ENCODE data around the gene ANKFY1.
A peak's percentile ranks its signal among the peaks of the same experiment; 100 is the strongest.
"Not testable (repeated sequence)": the region's sequence is repeated elsewhere in the genome, so short reads cannot be mapped to it uniquely, and the experiment has no call there.

ANKFY1 gene

DNA sequence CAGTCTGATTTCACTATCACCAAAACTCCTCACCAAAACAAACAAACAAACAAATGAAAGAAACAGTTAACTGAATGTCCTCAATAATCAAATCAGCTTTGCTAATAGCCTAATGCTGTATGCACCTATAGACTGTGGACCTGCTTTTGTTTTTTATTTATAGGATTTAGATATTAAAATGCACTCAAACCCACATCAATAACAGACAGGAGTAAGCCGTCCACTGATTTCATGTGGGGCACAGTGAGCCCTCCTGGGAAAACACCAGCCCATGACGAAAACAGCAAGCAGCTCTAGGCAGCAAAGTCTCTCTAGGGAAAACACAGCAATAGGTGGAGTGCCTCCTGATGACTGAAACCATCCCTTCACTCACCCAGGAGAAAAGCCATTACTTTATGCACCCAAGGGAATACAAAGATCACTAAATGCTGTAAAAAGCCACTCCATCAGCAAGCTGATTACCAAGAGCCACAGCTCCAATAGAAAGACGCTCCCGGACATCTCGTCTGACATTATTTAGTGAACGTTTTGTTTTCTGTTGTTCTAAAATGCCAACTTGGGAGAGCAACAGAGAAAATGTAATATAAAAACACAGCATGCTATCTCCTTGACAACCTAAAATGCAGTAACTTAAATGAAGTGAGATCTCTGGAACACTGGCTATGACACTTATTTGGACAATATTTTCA, 47.8 kb downstream of the ANKFY1 start:
- peak; percentile 74 for DNase-seq

GRCh38 chr17:4214157-4214556, 49.6 kb downstream of the ANKFY1 start:
- no peak for DNase-seq

DNA sequence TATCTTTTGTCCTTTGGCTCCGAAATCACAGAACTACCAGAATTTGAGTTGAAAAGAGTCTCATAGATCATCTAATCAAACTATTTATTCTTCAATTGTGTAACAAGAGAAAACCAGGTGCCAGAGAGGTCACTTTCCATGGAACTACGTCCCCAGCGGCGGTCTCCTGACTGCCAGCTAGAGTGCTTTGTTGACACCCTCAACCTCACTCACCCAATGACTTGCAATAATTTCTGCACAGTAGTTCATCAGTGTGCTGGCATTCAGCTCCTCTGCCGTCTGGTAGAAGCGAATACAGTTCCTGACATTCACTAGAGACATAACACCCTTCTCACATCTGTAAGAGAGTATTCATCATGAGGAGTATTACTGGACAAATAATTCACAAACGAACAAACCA, 54.2 kb downstream of the ANKFY1 start:
- no peak for DNase-seq

- DNase-seq: no peak
These were observed 55.5 kb downstream of the ANKFY1 start for GRCh38 chr17:4208238-4208637.

GRCh38 chr17:4206962-4207361, 56.8 kb downstream of the ANKFY1 start:
- no peak for DNase-seq

- DNase-seq: no peak
These were observed 57.9 kb downstream of the ANKFY1 start for GRCh38 chr17:4205917-4206316.

DNA sequence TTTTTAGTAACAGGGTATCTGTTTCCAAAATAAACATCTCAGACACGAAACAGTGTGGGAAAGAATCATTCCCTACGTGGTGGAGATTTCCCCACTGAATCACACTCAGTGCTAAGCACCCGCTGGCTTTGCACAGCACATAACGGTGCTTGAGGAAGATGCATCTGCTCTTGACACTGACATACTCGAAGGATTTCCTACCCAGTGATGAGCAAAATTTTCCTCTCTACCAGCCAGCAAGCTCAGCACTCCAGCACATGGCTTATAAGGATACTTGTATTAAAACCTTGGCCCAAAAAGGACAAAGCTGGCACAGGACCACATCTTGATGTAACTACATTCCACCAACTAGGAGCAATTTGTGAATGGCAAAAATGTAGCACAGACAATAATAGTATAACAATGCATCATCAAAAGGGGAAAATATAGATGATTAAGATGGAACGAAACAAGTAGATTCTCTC, 59.0 kb downstream of the ANKFY1 start:
- no peak for DNase-seq

GRCh38 chr17:4204190-4204589, 59.6 kb downstream of the ANKFY1 start:
- DNase-seq: no peak

DNA sequence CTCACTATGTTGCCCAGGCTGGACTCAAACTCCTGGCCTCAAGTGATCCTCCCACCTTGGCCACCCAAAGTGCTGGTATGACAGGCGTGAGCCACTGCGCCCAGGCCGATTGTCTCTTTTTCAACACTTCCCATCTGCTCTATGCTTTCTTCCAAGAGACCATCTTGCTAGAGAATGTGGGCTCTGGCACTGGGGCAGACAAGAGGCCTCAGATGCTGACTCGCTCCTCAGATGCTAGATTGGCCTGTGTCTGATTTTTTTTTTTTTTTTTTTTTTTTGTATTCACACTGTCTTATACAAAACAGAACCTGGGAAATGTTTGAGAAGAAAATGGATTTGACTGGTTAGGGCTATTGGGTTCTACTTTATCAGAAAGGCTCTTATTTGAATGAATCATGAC, 62.6 kb downstream of the ANKFY1 start:
- no peak for DNase-seq

DNA sequence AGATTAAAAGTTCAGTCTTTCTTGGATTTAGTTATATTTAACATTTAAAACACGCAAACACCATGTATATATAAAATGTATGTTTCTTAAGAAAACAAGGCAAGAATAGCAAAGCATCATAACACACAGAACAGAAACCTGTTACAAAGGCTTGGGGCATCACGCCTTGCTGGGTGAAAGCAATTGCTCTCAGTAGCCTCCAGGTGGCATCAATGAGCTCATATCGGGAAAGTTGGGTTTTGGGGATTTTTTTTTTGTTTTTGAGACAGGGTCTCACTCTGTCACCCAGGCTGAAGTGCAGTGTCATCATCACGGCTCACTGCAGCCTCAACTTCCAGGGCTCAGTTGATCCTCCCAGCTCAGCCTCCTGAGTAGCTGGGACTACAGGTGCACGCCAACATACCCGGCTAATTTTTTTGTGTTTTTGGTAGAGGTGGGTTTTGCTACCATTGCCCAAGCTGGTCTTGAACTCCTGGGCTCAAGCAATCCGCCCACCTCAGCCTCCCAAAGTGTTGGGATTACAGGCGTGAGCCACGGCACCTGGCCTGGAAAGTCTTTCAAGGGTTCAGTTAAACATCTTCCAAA, 63.9 kb downstream of the ANKFY1 start:
- DNase-seq: peak; percentile 32

DNA sequence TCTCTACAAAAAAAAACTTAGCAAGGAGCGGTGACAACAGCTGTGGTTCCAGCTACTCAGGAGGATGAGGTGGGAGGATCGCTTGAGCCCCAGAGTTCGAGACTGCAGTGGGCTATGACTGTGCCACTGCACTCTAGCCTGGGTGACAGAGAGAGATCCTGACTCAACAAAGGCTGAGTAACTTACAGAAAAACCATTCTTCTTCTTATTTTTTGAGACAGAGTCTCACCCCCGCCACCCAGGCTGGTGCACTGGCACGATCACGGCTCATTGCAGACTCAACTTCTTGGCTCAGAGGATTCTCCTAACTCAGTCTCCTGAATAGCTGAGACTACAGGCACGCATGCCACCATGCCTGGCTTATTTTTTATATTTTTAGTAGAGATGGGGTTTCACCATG, 64.8 kb downstream of the ANKFY1 start:
- DNase-seq: no peak

DNA sequence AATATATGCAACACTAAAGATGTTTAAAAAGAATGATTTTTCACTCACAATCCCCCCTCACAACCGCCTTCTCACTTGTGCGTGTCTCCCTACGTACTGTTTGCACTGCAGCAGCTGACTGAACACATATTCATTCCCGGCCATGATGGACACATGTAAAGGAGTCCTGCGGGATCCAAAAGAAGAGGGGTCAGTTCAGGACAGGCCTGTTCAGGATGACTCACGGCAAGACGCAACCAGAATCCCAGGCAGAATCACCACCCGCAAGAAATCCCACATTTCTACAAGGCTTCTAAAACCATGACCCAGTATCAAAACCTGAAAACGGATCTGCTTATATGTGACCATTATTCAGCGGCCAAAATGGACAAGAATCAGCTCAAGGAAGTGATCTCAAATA, 68.5 kb downstream of the ANKFY1 start:
- DNase-seq: no peak

DNA sequence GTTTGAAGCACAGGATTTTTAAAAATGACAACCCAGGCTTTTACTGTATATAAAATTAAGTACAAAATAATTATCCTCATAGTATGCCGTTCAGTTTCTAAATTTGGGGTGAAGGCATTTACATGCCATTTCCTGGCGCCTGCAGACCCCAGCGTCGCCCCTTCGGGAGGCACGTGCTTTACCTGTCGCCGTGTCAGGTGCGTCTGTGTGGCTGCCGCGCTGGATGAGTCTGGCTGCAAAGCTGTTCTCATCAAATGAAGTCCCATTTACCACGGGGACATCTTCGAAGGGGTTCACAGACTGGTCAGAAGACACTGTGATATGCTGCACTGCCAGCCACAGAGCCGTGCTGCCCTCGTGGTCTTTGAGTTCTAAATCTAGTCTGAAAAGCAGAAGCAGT, 69.0 kb downstream of the ANKFY1 start:
- no peak for DNase-seq

DNA sequence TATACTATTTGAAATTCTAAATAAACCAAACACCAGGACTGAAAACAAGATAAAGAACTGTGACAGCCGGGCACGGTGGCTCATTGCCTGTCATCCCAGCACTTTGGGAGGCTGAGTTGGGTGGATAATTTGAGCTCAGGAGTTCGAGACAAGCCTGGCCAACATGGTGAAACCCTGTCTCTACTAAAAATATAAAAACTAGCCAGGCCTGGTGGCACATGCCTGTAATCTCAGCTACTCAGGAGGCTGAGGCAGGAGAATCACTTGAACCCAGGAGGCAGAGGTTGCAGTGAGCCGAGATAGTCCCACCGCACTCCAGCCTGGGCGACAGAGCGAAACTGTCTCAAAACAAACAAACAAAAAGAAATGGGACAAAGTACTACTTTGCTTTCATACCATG, 73.0 kb downstream of the ANKFY1 start:
- not testable (repeated sequence) for DNase-seq

- no peak for DNase-seq
These were observed 74.5 kb downstream of the ANKFY1 start for GRCh38 chr17:4189280-4189679.

DNA sequence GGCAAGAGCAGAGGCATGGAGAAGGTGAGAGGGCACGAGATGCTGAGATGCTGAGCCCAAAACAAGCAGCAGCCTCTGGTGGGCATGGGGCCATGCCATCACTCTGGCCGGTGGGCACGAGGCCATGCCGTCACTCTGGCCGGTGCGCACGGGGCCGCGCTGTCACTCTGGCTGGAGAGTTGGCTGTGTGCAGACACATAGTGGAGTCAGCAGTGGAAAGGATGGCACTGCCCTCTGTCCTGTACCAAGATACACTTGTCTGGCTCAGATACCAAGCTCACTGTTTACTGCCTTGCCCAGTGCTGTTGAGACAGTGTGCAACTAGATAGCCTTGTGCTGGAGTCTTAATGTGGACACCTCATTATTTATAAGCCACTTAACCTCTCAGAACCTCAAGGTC, 75.7 kb downstream of the ANKFY1 start:
- no peak for DNase-seq

- DNase-seq: no peak
These were observed 76.7 kb downstream of the ANKFY1 start for GRCh38 chr17:4187076-4187475.

DNA sequence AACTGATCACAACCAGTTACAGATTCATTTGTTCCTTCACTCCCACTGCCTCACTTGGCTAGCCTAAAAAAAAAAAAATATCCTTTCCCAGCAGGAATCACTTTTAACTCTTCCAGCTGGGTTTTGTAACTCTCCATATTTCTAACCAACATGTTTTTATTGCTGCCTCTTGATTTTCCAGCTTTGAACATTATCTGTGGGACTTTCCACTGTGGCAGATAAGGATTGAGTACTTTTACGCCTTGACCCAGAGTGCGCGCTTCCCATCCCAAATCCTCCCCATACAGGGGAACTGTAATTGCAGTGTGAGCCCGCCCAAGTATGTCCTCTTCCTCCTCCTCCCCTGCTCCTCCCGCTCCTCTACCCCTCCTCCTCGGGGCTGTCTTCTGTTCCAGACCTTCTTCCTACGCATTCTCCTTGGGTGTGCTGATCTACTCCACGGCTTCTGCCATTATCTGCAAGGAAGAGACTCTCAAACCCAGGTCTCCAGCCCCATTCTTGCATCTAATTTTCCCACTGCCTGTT, 77.4 kb downstream of the ANKFY1 start:
- DNase-seq: no peak

- no peak for DNase-seq
These were observed 78.1 kb downstream of the ANKFY1 start for GRCh38 chr17:4185656-4186055.

DNA sequence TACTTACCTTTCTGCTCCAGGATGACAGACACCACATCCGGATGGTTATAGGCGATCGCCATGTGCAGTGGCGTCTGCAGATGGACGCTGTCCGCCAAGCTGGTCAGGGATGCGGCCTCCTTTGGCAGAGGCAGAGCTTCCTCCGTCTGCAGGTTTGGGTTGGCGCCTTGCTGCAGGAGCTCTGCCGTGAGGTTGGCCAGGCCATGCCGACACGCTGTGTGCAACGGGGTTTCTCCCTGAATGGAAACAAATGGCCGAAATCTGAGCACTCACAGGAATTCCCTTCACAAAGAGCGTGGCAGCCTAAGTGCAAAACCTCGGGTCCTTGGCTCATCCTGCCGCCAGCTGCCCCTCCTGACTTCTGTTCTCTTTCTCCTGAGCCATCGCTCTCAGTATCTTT, 79.0 kb downstream of the ANKFY1 start:
- no peak for DNase-seq

- peak; percentile 20 for DNase-seq
These were observed 81.7 kb downstream of the ANKFY1 start for GRCh38 chr17:4182043-4182442.

DNA sequence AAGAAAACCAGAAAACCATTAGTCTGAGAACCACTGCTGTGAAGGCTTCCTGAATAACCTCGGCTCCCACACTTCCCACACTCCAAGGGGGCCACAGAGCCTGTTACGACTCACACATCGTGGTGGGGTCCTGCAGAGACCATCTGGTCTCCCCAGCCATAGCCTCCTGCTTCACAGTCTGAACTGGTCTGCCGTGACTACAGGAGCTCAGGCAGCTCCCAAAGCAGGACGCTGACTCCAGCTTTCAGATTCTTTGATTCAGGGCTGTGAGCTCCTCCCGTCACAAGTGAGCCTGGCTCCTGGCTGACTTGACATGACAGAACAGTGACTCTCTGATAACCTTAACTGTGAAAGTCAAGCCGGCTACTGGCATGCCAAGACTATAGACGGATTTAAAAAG, 83.0 kb downstream of the ANKFY1 start:
- DNase-seq: no peak

GRCh38 chr17:4179071-4179470, 84.7 kb downstream of the ANKFY1 start:
- DNase-seq: no peak

- no peak for DNase-seq
These were observed 85.1 kb downstream of the ANKFY1 start for GRCh38 chr17:4178651-4179050.

DNA sequence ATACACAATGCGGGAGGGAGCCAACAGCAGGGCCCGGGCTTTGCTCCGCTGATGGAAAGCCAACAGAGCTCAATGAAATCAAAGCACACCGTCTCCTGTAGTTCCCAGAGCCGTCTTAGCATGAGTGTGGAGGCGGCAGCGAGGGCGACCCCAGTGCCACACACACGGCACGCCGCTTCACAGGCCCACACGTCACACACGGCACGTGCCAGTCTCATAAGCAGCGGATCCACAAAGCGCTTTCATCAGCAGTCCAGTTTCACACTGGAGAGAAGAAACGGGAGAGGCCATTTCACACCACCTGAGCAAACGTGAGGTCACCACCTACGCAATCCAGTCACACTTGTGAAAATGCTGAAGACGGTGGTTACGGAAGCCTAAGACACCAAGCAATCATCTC, 86.0 kb downstream of the ANKFY1 start:
- DNase-seq: no peak
